IMR-90 (cell line): ENCODE results near the gene FLT4. TPM values are rescaled to one million over a fixed set of nuclear protein-coding genes. Genes with fewer than 3 reads are reported as not detected.

Experiments used
- ATAC-seq: fragments of 200-7000 bp; cut with Tn5 transposase; 2 replicates; pipeline ENCODE4 v1.9.1; 2020; ENCODE audit warnings: low read depth, mild to moderate bottlenecking, moderate library complexity
- BruUV-seq: library from RNA; stranded (reverse); fragments of 400-500 nt; replicated peaks from 2 replicates; lab custom pipeline; 2021; lab: Mats Ljungman, UMichigan
- CTCF ChIA-PET: fragments of 300-600 bp; formaldehyde crosslinking; extraction: SDS; loops from one replicate; lab custom pipeline; 2021; ENCODE audit warnings: antibody characterized with exemption; lab: Yijun Ruan, JAX
- POLR2A ChIA-PET: fragments of 300-600 bp; sonication (Branson Sonifier 250); formaldehyde crosslinking; loops from one replicate; lab custom pipeline; 2022; ENCODE audit warnings: antibody characterized with exemption; ENCODE audit not compliant: unreplicated experiment; lab: Charles Lee
- DNase-seq: peaks from one replicate; pipeline ENCODE4 v3.0.0; 2013
- H2AFZ ChIP-seq: replicated peaks from 2 replicates; pipeline ENCODE3; 2013; ENCODE audit warnings: low read length, mild to moderate bottlenecking; ENCODE audit not compliant: poor library complexity
- H2AK5ac ChIP-seq: 2 replicates; pipeline ENCODE4 v1.6.1; 2013; ENCODE audit warnings: low read depth, low read length, inconsistent platforms
- H2AK9ac ChIP-seq: replicated peaks from 2 replicates; pipeline ENCODE3; 2013; ENCODE audit warnings: mild to moderate bottlenecking, low read depth, low read length, moderate library complexity; ENCODE audit not compliant: poor library complexity
- H2BK120ac ChIP-seq: 2 replicates; pipeline ENCODE4 v1.6.1; 2013; ENCODE audit warnings: low read depth, low read length, inconsistent platforms
- H2BK15ac ChIP-seq: 3 replicates; pipeline ENCODE4 v1.6.1; 2013; ENCODE audit warnings: low read depth, low read length, inconsistent platforms
- H2BK20ac ChIP-seq: 2 replicates; pipeline ENCODE4 v1.6.1; 2013; ENCODE audit warnings: low read depth, mild to moderate bottlenecking, inconsistent platforms, low read length, moderate library complexity
- H2BK5ac ChIP-seq: 2 replicates; pipeline ENCODE4 v1.6.1; 2013; ENCODE audit warnings: mild to moderate bottlenecking, low read depth, low read length, inconsistent platforms; ENCODE audit not compliant: poor library complexity, severe bottlenecking
- H3K14ac ChIP-seq: replicated peaks from 2 replicates; pipeline ENCODE4 v1.6.1; 2013; ENCODE audit warnings: low read depth, low read length, inconsistent platforms
- H3K18ac ChIP-seq: 2 replicates; pipeline ENCODE4 v1.6.1; 2013; ENCODE audit warnings: low read depth, low read length, control low read depth
- H3K23ac ChIP-seq: 2 replicates; pipeline ENCODE4 v1.6.1; 2013; ENCODE audit warnings: low read depth, low read length, inconsistent platforms
- H3K27ac ChIP-seq: 2 replicates; pipeline ENCODE4 v1.5.1; 2013; ENCODE audit warnings: mild to moderate bottlenecking, control low read depth, low read length; ENCODE audit not compliant: insufficient read depth
- H3K27me3 ChIP-seq: 2 replicates; pipeline ENCODE4 v1.6.1; 2013; ENCODE audit warnings: low read length; ENCODE audit not compliant: control insufficient read depth, insufficient read depth
- H3K36me3 ChIP-seq: 2 replicates; pipeline ENCODE4 v1.6.1; 2013; ENCODE audit warnings: low read length, mixed read lengths; ENCODE audit not compliant: control insufficient read depth, insufficient read depth
- H3K4ac ChIP-seq: 2 replicates; pipeline ENCODE4 v1.6.1; 2013; ENCODE audit warnings: low read depth, low read length, inconsistent platforms
- H3K4me1 ChIP-seq: 2 replicates; pipeline ENCODE4 v1.6.1; 2013; ENCODE audit warnings: low read length, mixed read lengths; ENCODE audit not compliant: control insufficient read depth, insufficient read depth
- H3K4me2 ChIP-seq: 2 replicates; pipeline ENCODE4 v1.6.1; 2013; ENCODE audit warnings: low read depth, mild to moderate bottlenecking, control low read depth, low read length, moderate library complexity
- H3K4me3 ChIP-seq: 2 replicates; pipeline ENCODE4 v1.5.1; 2013; ENCODE audit warnings: low read depth, mild to moderate bottlenecking, control low read depth, low read length, moderate library complexity; ENCODE audit not compliant: insufficient read depth
- H3K56ac ChIP-seq: 2 replicates; pipeline ENCODE4 v1.6.1; 2013; ENCODE audit warnings: low read length, inconsistent platforms; ENCODE audit not compliant: insufficient read depth; ENCODE audit errors: extremely low read depth
- H3K79me1 ChIP-seq, 2 experiments: 2 replicates each; pipeline ENCODE4 v1.6.1; 2013; ENCODE audit warnings: low read length in 2 of 2, inconsistent platforms in 1 of 2, low read depth in 1 of 2
- H3K9ac ChIP-seq: 2 replicates; pipeline ENCODE4 v1.6.1; 2013; ENCODE audit warnings: low read depth, low read length, control low read depth
- H3K9me1 ChIP-seq: 2 replicates; pipeline ENCODE4 v1.6.1; 2013; ENCODE audit warnings: low read length, inconsistent platforms; ENCODE audit not compliant: insufficient read depth
- H3K9me3 ChIP-seq: 2 replicates; pipeline ENCODE4 v1.6.1; 2013; ENCODE audit warnings: low read length; ENCODE audit not compliant: control insufficient read depth, insufficient read depth
- H4K20me1 ChIP-seq: 2 replicates; pipeline ENCODE4 v1.6.1; 2013; ENCODE audit warnings: low read length, inconsistent platforms; ENCODE audit not compliant: insufficient read depth
- H4K5ac ChIP-seq: 2 replicates; pipeline ENCODE4 v1.6.1; 2013; ENCODE audit warnings: mild to moderate bottlenecking, low read depth, low read length, control low read depth
- H4K8ac ChIP-seq, 2 experiments: 2 replicates each; pipeline ENCODE4 v1.6.1; 2013; ENCODE audit warnings: low read depth in 2 of 2, low read length in 2 of 2, control low read depth in 1 of 2, inconsistent platforms in 1 of 2
- H4K91ac ChIP-seq: 2 replicates; pipeline ENCODE4 v1.6.1; 2013; ENCODE audit warnings: low read depth, low read length, inconsistent platforms; ENCODE audit not compliant: insufficient read depth
- BHLHE40 ChIP-seq: fragments of 150-350 bp; IDR thresholded peaks from 2 replicates; pipeline ENCODE4 v1.6.1; 2016; ENCODE audit warnings: mild to moderate bottlenecking, low read depth, low read length
- ELK1 ChIP-seq: fragments of 150-350 bp; IDR thresholded peaks from 2 replicates; pipeline ENCODE4 v1.6.1; 2016; ENCODE audit warnings: low read depth, mild to moderate bottlenecking, low read length, moderate library complexity, borderline replicate concordance
- MAFK ChIP-seq: IDR thresholded peaks from 2 replicates; pipeline ENCODE4 v1.6.1; 2012; ENCODE audit warnings: low read depth, low read length, improper control_type of control experiment
- MXI1 ChIP-seq: IDR thresholded peaks from 2 replicates; pipeline ENCODE4 v1.6.1; 2012; ENCODE audit warnings: low read depth, mild to moderate bottlenecking, low read length, moderate library complexity, borderline replicate concordance
- RAD21 ChIP-seq: IDR thresholded peaks from 2 replicates; pipeline ENCODE4 v1.6.1; 2012; ENCODE audit warnings: low read length, improper control_type of control experiment
- RCOR1 ChIP-seq: IDR thresholded peaks from 2 replicates; pipeline ENCODE4 v1.6.1; 2012; ENCODE audit warnings: mild to moderate bottlenecking, low read length, improper control_type of control experiment; ENCODE audit not compliant: insufficient replicate concordance
- RFX5 ChIP-seq: IDR thresholded peaks from 2 replicates; pipeline ENCODE4 v1.8.0; 2012; ENCODE audit warnings: low read depth, mild to moderate bottlenecking, low read length, moderate library complexity
- WGBS, 2 experiments: methylation state at CpG; one replicate each; pipeline versions ENCODE4 v1.1.5 to v1.1.7; 2013; ENCODE audit warnings: missing lambda C conversion rate in 2 of 2; ENCODE audit not compliant: insufficient read length in 1 of 2; ENCODE audit errors: extremely low coverage in 2 of 2; 5-methylcytosine and 5-hydroxymethylcytosine counted together
- dilution Hi-C: fragments of 300-500 bp; cut with HindIII; formaldehyde crosslinking; loops from one replicate; pipeline ENCODE4 v1.14.3; 2018; ENCODE audit warnings: low sequenced_read_pairs; ENCODE audit not compliant: unreplicated experiment
- in situ Hi-C: fragments of 300-500 bp; cut with MboI; formaldehyde crosslinking; loops from 3 replicates; pipeline ENCODE4 v1.14.3; 2019; ENCODE audit warnings: low sequenced_read_pairs, inconsistent platforms, mixed read lengths
- intact Hi-C: fragments of 100-400 bp; cut with micrococcal nuclease; formaldehyde crosslinking; loops from 2 replicates; pipeline ENCODE4 v1.10.0; 2022
- polyA plus RNA-seq, 3 experiments: library from polyadenylated mRNA; depleted of rRNA; stranded (reverse); fragments of >200 nt; gene quantifications; 2 replicates each; pipeline ENCODE4 v1.2.3, GENCODE V29; 2012; ENCODE audit warnings: low replicate concordance in 1 of 3
- total RNA-seq: library from RNA; depleted of rRNA; stranded (reverse); fragments of >200 nt; gene quantifications from 2 replicates; pipeline ENCODE4 v1.2.3, GENCODE V29; 2012
- TF ChIP-seq, protein P1 (sequence below): fragments of 150-350 bp; IDR thresholded peaks from 2 replicates; pipeline ENCODE4 v1.6.1; 2017; ENCODE audit warnings: mild to moderate bottlenecking, antibody characterized with exemption, low read length, low read depth
- TF ChIP-seq, protein P2 (sequence below): conservative IDR thresholded peaks from 2 replicates; pipeline ENCODE4 v1.5.1; 2012; ENCODE audit warnings: mild to moderate bottlenecking, low read depth, low read length, improper control_type of control experiment

Gene FLT4
- total and polyA plus RNA-seq, 2 of the 4 experiments (the other 2 are of a cell fraction): under 0.01 to 0.07 TPM

- TF ChIP-seq, protein P1, sequence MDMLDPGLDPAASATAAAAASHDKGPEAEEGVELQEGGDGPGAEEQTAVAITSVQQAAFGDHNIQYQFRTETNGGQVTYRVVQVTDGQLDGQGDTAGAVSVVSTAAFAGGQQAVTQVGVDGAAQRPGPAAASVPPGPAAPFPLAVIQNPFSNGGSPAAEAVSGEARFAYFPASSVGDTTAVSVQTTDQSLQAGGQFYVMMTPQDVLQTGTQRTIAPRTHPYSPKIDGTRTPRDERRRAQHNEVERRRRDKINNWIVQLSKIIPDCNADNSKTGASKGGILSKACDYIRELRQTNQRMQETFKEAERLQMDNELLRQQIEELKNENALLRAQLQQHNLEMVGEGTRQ: no peak
These were observed 19.6 kb upstream of the FLT4 start (continued) for GRCh38 chr5:180668835-180669596.

GRCh38 chr5:180666812-180667211, 17.4 kb upstream of the FLT4 start:
- Histone ChIP-seq H4K91ac (no peak overlapping the region), H3K23ac (no peak overlapping the region), H3K56ac (no peak overlapping the region), H4K20me1 (no peaks in the 10 kb centered on the region), H2AK9ac (no peak overlapping the region), H3K4me1 (no peaks in the 10 kb centered on the region), H3K14ac (no peak overlapping the region), H3K9me3 (no peaks in the 10 kb centered on the region), H3K18ac (no peak overlapping the region), H2AK5ac (no peak overlapping the region), H4K8ac (no peak overlapping the region), H3K27me3 (peaks cover 6% of the 10 kb centered on the region; the same call in 1 of the 2 replicates), H3K4me2 (no peak overlapping the region), H2BK120ac (no peak overlapping the region), H3K36me3 (no peaks in the 10 kb centered on the region), H4K5ac (no peak overlapping the region), H2AFZ (peak overlapping the region; percentile 40), H2BK15ac (no peak overlapping the region), H2BK5ac (no peak overlapping the region), H3K4ac (no peak overlapping the region), H3K9ac (no peak overlapping the region), H2BK20ac (no peak overlapping the region), H3K27ac (no peak overlapping the region), H3K79me1 (no peaks in the 10 kb centered on the region), H3K4me3 (no peak overlapping the region), H3K9me1 (no peaks in the 10 kb centered on the region)
- no peak for TF ChIP-seq BHLHE40
- no peak for TF ChIP-seq RFX5
- TF ChIP-seq, protein P1: no peak
- TF ChIP-seq RAD21: no peak
- no peak for TF ChIP-seq MAFK
- TF ChIP-seq MXI1: no peak
- no peak for TF ChIP-seq ELK1
- no peak for TF ChIP-seq RCOR1
- TF ChIP-seq, protein P2, sequence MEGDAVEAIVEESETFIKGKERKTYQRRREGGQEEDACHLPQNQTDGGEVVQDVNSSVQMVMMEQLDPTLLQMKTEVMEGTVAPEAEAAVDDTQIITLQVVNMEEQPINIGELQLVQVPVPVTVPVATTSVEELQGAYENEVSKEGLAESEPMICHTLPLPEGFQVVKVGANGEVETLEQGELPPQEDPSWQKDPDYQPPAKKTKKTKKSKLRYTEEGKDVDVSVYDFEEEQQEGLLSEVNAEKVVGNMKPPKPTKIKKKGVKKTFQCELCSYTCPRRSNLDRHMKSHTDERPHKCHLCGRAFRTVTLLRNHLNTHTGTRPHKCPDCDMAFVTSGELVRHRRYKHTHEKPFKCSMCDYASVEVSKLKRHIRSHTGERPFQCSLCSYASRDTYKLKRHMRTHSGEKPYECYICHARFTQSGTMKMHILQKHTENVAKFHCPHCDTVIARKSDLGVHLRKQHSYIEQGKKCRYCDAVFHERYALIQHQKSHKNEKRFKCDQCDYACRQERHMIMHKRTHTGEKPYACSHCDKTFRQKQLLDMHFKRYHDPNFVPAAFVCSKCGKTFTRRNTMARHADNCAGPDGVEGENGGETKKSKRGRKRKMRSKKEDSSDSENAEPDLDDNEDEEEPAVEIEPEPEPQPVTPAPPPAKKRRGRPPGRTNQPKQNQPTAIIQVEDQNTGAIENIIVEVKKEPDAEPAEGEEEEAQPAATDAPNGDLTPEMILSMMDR: no peak
- intact Hi-C loops: no loop called here
- ATAC-seq: no peak
- 61% methylated on average over 4 of the region's 10 CpGs; no CpG with 5 or more reads in 1 of the 2 experiments for WGBS, 2 experiments
- dilution Hi-C loops: no loop called here
- in situ Hi-C loops: no loop called here
- BruUV-seq: no TSS peak
- ChIA-PET POLR2A (no interaction called here), CTCF (no interaction called here)
- DNase-seq: no peak
